Karpas-422 (cell line): Measurements from ENCODE around the gene FEZ2. TPM values are rescaled to one million over a fixed set of nuclear protein-coding genes. Genes with fewer than 3 reads are reported as not detected.

Experiments used
- DNase-seq: peaks from one replicate; pipeline ENCODE4 v3.0.0-alpha.2; 2015
- H2AFZ ChIP-seq: fragments of 200-600 bp; sonication (generic); 2 replicates; pipeline ENCODE4 v1.6.1; 2014; ENCODE audit warnings: antibody characterized with exemption, low read length, mixed read lengths
- H3K27ac ChIP-seq: fragments of 200-600 bp; sonication (generic); 2 replicates; pipeline ENCODE4 v1.5.1; 2014; ENCODE audit warnings: mild to moderate bottlenecking, low read length, moderate library complexity
- H3K27me3 ChIP-seq: fragments of 200-600 bp; sonication (generic); 2 replicates; pipeline ENCODE4 v1.6.1; 2014; ENCODE audit warnings: low read length, mixed read lengths
- H3K36me3 ChIP-seq: fragments of 200-600 bp; sonication (generic); 2 replicates; pipeline ENCODE4 v1.6.1; 2014; ENCODE audit warnings: low read length, mixed read lengths; ENCODE audit not compliant: insufficient read depth
- H3K4me1 ChIP-seq: fragments of 200-600 bp; sonication (generic); 2 replicates; pipeline ENCODE4 v1.6.1; 2014; ENCODE audit warnings: mild to moderate bottlenecking, low read length, mixed read lengths
- H3K4me2 ChIP-seq: fragments of 200-600 bp; sonication (generic); 2 replicates; pipeline ENCODE4 v1.6.1; 2014; ENCODE audit warnings: low read length, low read depth, mild to moderate bottlenecking; ENCODE audit not compliant: poor library complexity, severe bottlenecking
- H3K4me3 ChIP-seq: fragments of 200-600 bp; sonication (generic); 2 replicates; pipeline ENCODE4 v1.5.1; 2014; ENCODE audit warnings: mild to moderate bottlenecking, antibody characterized with exemption, low read length, mixed read lengths
- H3K79me2 ChIP-seq: fragments of 200-600 bp; sonication (generic); 2 replicates; pipeline ENCODE4 v1.6.1; 2014; ENCODE audit warnings: mild to moderate bottlenecking, low read length, mixed read lengths
- H3K9ac ChIP-seq: fragments of 200-600 bp; sonication (generic); 2 replicates; pipeline ENCODE4 v1.6.0; 2014; ENCODE audit warnings: low read length
- H3K9me2 ChIP-seq: fragments of 200-600 bp; sonication (generic), shearing (Covaris generic); replicated peaks from 2 replicates; pipeline ENCODE4 v1.6.0; 2014; ENCODE audit warnings: mild to moderate bottlenecking, low read length, moderate library complexity; ENCODE audit not compliant: insufficient read depth
- H3K9me3 ChIP-seq: fragments of 300-700, 200-600 bp; sonication (generic); 2 replicates; pipeline ENCODE4 v1.6.1; 2014; ENCODE audit warnings: low read length, mixed read lengths
- H4K20me1 ChIP-seq: fragments of 200-600 bp; sonication (generic); 2 replicates; pipeline ENCODE4 v1.6.1; 2014; ENCODE audit warnings: mild to moderate bottlenecking, antibody characterized with exemption, low read length, low read depth; ENCODE audit not compliant: insufficient read depth
- total RNA-seq: library from RNA; depleted of rRNA; stranded (reverse); fragments of >200 nt; shearing (Covaris generic); gene quantifications from 2 replicates; pipeline ENCODE4 v1.2.3, GENCODE V29; 2014; ENCODE audit warnings: low replicate concordance

The FEZ2 gene
- total RNA-seq, 1 experiment from 2014 or later, result 32.7 TPM

GRCh38 chr2:36528766-36529392 is 69.1 kb downstream of the FEZ2 start:
- Histone ChIP-seq H3K4me3 (no peak overlapping the region), H3K27me3 (no peaks in the 10 kb centered on the region), H3K79me2 (no peaks in the 10 kb centered on the region), H4K20me1 (no peaks in the 10 kb centered on the region), H3K9ac (no peak overlapping the region), H3K4me1 (no peaks in the 10 kb centered on the region), H3K9me2 (no peaks in the 10 kb centered on the region), H3K4me2 (no peak overlapping the region), H3K27ac (no peak overlapping the region), H2AFZ (no peak overlapping the region), H3K9me3 (no peaks in the 10 kb centered on the region), H3K36me3 (no peaks in the 10 kb centered on the region)
- no peak for DNase-seq

DNA sequence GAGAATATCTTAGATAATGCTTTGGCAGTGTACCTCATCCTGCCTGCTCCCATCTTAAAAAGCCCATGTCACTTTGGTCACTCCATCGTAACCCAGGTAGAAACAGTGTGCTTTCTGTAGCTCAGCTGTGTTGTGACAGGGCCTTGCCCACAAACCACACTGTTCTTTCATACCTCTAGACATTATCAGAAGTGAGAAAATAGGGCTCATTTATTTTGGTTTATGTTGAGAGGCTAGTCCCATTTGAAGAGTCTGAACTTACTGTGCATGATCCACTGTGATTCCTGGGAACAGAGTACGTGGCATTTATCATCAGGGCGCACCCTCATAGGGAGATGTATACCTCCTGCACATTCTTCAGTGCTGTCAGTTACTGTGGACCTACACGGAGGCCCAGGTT is 69.7 kb downstream of the FEZ2 start:
- Histone ChIP-seq H3K9me2 (no peaks in the 10 kb centered on the region), H3K27me3 (no peaks in the 10 kb centered on the region)

DNA sequence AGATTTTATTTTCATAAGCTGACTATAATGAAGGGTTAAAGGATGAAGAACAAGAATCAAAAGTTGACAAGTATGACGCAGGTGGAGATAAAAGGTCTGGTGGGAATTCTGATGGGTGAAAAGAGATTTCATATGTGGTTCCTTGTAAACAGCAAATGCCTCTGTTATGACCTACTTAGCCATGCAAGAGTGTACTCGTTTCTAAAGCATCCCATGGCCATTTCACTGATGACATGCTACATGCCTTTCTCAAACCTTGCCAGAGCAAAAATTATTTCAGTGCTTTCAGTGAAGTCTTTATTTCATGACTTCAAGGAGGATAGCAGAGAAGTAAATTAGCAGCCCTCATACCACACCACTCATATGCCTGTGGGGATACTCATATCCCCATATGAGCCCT is 71.7 kb downstream of the FEZ2 start:
- Histone ChIP-seq H3K9me2 (no peaks in the 10 kb centered on the region), H3K4me3 (no peak overlapping the region), H3K79me2 (no peaks in the 10 kb centered on the region), H2AFZ (no peak overlapping the region), H3K9ac (no peak overlapping the region), H3K4me1 (no peaks in the 10 kb centered on the region), H3K36me3 (no peaks in the 10 kb centered on the region), H3K9me3 (no peaks in the 10 kb centered on the region), H3K4me2 (no peak overlapping the region), H3K27me3 (no peaks in the 10 kb centered on the region), H4K20me1 (no peaks in the 10 kb centered on the region), H3K27ac (no peak overlapping the region)
- no peak for DNase-seq

More for the DNA sequence above, 69.7 kb downstream of the FEZ2 start:
- Histone ChIP-seq H3K36me3 (no peaks in the 10 kb centered on the region), H3K4me3 (no peak overlapping the region), H4K20me1 (no peaks in the 10 kb centered on the region), H2AFZ (no peak overlapping the region), H3K9ac (no peak overlapping the region), H3K9me3 (no peaks in the 10 kb centered on the region), H3K79me2 (no peaks in the 10 kb centered on the region), H3K4me2 (no peak overlapping the region), H3K27ac (no peak overlapping the region), H3K4me1 (no peaks in the 10 kb centered on the region)
- no peak for DNase-seq

- Histone ChIP-seq H3K27ac (no peak overlapping the region), H3K36me3 (no peaks in the 10 kb centered on the region), H3K9me2 (no peaks in the 10 kb centered on the region), H3K79me2 (no peaks in the 10 kb centered on the region), H3K4me3 (no peak overlapping the region), H3K4me2 (no peak overlapping the region), H3K9me3 (no peaks in the 10 kb centered on the region), H4K20me1 (no peaks in the 10 kb centered on the region), H3K27me3 (no peaks in the 10 kb centered on the region), H3K4me1 (no peaks in the 10 kb centered on the region), H2AFZ (no peak overlapping the region), H3K9ac (no peak overlapping the region)
- DNase-seq, result no peak
Measured at GRCh38 chr2:36525245-36525644, 72.7 kb downstream of the FEZ2 start.

DNA sequence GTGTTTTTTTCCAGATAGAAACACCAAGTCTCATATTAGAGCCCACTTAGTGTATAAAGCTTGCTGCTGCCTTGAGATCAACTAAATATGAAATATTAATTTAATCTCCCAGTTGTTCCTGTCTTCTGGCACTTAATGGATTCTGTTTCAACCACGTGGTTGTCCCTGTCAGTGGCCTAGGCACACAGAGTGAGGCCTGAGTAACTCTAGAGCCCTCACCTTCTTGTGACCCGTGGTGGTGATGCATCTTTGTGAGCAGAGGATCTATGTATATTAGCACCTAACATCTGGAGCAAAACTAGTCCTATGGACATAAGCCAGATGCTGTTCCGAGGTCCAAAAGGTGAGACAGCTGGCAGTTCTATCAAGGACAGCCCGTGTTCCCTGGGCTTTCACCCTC is 74.8 kb downstream of the FEZ2 start:
- Histone ChIP-seq H3K27ac (no peak overlapping the region), H4K20me1 (no peaks in the 10 kb centered on the region), H2AFZ (no peak overlapping the region), H3K36me3 (no peaks in the 10 kb centered on the region), H3K9ac (no peak overlapping the region), H3K79me2 (no peaks in the 10 kb centered on the region), H3K4me3 (no peak overlapping the region), H3K4me2 (no peak overlapping the region), H3K4me1 (no peaks in the 10 kb centered on the region), H3K9me2 (no peaks in the 10 kb centered on the region), H3K27me3 (no peaks in the 10 kb centered on the region), H3K9me3 (no peaks in the 10 kb centered on the region)
- DNase-seq, result no peak

DNA sequence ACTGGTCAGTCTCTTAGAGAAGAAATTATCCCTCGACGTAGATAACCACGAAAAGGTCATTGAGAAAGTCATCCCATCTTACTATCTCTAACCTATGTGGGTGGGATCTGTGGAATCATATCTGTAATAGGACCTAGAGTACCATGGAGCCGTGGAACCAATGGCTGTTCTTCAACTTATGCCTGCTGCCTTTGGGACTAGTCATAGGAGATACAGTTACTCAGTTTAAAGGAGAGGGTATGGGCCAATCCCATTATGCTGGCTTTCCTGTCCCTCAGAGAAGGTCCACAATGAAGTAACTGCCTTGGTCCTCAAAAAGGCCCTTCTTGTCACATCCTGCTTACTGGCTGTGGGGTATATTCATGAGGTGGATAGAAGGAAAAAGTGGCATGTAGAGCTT is 77.5 kb downstream of the FEZ2 start:
- DNase-seq, result no peak
- Histone ChIP-seq H3K9ac (no peak overlapping the region), H2AFZ (no peak overlapping the region), H3K4me2 (no peak overlapping the region), H4K20me1 (no peaks in the 10 kb centered on the region), H3K27ac (no peak overlapping the region), H3K9me2 (no peaks in the 10 kb centered on the region), H3K4me1 (no peaks in the 10 kb centered on the region), H3K36me3 (no peaks in the 10 kb centered on the region), H3K4me3 (no peak overlapping the region), H3K79me2 (no peaks in the 10 kb centered on the region), H3K9me3 (no peaks in the 10 kb centered on the region), H3K27me3 (no peaks in the 10 kb centered on the region)

- H3K9ac ChIP-seq, result no peak overlapping the region
- H3K36me3 ChIP-seq, result no peaks in the 10 kb centered on the region
- no peaks in the 10 kb centered on the region for H3K4me1 ChIP-seq
- no peaks in the 10 kb centered on the region for H3K27me3 ChIP-seq
- no peak overlapping the region for H3K27ac ChIP-seq
- H4K20me1 ChIP-seq, result no peaks in the 10 kb centered on the region
- H3K9me2 ChIP-seq, result no peaks in the 10 kb centered on the region
- H3K9me3 ChIP-seq, result no peaks in the 10 kb centered on the region
- no peaks in the 10 kb centered on the region for H3K79me2 ChIP-seq
- no peak for DNase-seq
- H2AFZ ChIP-seq, result no peak overlapping the region
- no peak overlapping the region for H3K4me3 ChIP-seq
- H3K4me2 ChIP-seq, result no peak overlapping the region
Measured at GRCh38 chr2:36516136-36516870, 81.7 kb downstream of the FEZ2 start.

DNA sequence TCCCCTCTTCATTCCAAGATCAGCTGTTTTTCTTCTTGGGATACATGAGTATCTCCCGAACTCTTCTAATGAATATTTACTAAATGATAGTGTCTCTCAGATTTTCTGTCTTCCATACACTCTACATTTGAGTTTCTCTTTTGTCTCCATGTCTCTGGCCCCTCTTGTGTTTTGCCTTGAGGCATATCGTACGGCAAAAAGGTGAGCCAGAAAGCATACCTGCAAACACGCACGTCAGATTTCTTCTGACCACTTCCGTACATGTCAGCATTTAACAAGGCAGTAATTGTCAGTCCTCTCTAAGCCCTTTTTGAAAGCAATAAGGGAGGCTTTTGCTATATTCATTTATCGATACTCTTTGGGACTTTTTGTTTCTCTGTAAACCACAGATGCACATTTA is 82.4 kb downstream of the FEZ2 start:
- no peak overlapping the region for H3K4me2 ChIP-seq
- no peaks in the 10 kb centered on the region for H4K20me1 ChIP-seq
- H3K4me3 ChIP-seq, result no peak overlapping the region
- H2AFZ ChIP-seq, result no peak overlapping the region
- no peak overlapping the region for H3K27ac ChIP-seq
- no peaks in the 10 kb centered on the region for H3K79me2 ChIP-seq
- no peaks in the 10 kb centered on the region for H3K9me3 ChIP-seq
- no peaks in the 10 kb centered on the region for H3K9me2 ChIP-seq
- no peaks in the 10 kb centered on the region for H3K36me3 ChIP-seq
- no peaks in the 10 kb centered on the region for H3K27me3 ChIP-seq
- no peak overlapping the region for H3K9ac ChIP-seq
- H3K4me1 ChIP-seq, result no peaks in the 10 kb centered on the region
- no peak for DNase-seq
